ENCODE results near the gene GLIS2.

- TF ChIP-seq, protein P1, sequence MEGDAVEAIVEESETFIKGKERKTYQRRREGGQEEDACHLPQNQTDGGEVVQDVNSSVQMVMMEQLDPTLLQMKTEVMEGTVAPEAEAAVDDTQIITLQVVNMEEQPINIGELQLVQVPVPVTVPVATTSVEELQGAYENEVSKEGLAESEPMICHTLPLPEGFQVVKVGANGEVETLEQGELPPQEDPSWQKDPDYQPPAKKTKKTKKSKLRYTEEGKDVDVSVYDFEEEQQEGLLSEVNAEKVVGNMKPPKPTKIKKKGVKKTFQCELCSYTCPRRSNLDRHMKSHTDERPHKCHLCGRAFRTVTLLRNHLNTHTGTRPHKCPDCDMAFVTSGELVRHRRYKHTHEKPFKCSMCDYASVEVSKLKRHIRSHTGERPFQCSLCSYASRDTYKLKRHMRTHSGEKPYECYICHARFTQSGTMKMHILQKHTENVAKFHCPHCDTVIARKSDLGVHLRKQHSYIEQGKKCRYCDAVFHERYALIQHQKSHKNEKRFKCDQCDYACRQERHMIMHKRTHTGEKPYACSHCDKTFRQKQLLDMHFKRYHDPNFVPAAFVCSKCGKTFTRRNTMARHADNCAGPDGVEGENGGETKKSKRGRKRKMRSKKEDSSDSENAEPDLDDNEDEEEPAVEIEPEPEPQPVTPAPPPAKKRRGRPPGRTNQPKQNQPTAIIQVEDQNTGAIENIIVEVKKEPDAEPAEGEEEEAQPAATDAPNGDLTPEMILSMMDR (IDR thresholded peaks at IDR 0.05; ENCODE audit: low read depth, low read length), result no peak
- TF ChIP-seq EZH2phosphoT487 (IDR thresholded peaks at IDR 0.05; ENCODE audit: low read depth), result no peak
Measured at GRCh38 chr16:4372578-4373355, 56.9 kb downstream of the GLIS2 start.

Data from OCI-LY3 (cell line).